Effector CD8-positive, alpha-beta T cell (primary cell): ENCODE results near the gene TPRN.
A peak's percentile ranks its signal among the peaks of the same experiment; 100 is the strongest.
"Not testable (repeated sequence)": the region's sequence is repeated elsewhere in the genome, so short reads cannot be mapped to it uniquely, and the experiment has no call there.

Source experiments
- DNase-seq: peaks from one replicate; lab custom pipeline; 2025; lab: John Stamatoyannopoulos, UW
- total RNA-seq, 4 experiments: gene quantifications; one replicate each; lab custom pipeline; 2026; lab: John Stamatoyannopoulos, UW

The TPRN gene, protein sequence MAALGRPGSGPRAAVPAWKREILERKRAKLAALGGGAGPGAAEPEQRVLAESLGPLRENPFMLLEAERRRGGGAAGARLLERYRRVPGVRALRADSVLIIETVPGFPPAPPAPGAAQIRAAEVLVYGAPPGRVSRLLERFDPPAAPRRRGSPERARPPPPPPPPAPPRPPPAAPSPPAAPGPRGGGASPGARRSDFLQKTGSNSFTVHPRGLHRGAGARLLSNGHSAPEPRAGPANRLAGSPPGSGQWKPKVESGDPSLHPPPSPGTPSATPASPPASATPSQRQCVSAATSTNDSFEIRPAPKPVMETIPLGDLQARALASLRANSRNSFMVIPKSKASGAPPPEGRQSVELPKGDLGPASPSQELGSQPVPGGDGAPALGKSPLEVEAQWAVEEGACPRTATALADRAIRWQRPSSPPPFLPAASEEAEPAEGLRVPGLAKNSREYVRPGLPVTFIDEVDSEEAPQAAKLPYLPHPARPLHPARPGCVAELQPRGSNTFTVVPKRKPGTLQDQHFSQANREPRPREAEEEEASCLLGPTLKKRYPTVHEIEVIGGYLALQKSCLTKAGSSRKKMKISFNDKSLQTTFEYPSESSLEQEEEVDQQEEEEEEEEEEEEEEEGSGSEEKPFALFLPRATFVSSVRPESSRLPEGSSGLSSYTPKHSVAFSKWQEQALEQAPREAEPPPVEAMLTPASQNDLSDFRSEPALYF
- total RNA-seq, result 16.4 to 27.5 (median 17.4) reads per million in 4 experiments

- DNase-seq, result peak; percentile 98
Measured at GRCh38 chr9:137200311-137201204, at the start of gene TPRN. Gene TPRN, minus strand, starts transcription at chr9:137200741. Its CDS starts 30 bp downstream, at chr9:137200711.

DNA sequence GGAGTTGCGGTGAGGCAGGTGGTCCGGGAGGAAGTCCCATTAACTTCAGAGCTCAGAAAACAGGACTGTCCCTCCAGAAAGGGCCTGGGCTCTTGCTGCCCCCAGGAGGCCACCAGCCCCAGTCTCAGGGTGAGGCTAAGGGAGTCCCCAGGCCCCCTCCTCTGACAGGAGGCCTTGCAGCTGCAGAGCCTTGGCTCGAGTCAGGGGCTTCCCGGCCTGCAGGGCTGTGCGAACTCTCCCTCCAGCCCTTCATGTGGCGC lies 47.3 kb upstream of the TPRN start:
- no peak for DNase-seq

DNA sequence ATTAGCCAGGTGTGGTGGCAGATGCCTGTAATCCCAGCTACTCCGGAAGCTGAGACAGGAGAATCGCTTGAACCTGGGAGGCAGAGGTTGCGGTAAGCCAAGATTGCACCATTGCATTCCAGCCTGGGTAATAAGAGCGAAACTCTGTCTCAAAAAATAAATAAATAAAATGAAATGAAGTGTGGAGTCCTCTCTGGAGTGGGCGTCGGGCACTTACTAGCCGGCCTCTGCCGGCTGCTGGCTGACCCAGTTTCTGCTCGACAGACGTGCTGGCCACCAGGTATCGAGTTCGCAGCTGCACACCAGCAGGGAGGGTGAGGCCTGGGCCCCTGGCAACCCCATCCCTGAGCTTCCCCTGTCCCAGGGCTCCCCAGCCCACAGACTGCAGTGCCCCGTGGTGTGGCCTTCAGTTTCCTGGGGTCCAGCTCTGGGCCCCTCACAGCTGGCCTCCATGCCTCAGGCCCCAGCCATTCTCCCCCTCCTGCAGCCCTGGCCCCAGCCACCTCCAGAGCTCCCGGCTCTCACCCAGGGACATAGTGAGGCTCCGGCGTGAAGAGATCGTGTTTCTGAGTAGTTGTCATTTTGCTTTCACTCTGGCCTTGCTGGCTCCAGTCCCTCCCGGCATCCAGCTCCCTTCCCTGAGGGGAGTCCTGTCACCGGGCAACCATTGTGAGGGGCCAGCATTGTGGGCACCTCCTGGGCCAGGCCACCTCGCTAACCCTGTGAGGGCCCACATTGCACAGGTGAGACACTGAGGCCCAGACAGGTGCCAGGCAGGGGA lies 46.8 kb upstream of the TPRN start:
- no peak for DNase-seq

- DNase-seq, result no peak
Measured at GRCh38 chr9:137245450-137246421, 45.2 kb upstream of the TPRN start.

DNA sequence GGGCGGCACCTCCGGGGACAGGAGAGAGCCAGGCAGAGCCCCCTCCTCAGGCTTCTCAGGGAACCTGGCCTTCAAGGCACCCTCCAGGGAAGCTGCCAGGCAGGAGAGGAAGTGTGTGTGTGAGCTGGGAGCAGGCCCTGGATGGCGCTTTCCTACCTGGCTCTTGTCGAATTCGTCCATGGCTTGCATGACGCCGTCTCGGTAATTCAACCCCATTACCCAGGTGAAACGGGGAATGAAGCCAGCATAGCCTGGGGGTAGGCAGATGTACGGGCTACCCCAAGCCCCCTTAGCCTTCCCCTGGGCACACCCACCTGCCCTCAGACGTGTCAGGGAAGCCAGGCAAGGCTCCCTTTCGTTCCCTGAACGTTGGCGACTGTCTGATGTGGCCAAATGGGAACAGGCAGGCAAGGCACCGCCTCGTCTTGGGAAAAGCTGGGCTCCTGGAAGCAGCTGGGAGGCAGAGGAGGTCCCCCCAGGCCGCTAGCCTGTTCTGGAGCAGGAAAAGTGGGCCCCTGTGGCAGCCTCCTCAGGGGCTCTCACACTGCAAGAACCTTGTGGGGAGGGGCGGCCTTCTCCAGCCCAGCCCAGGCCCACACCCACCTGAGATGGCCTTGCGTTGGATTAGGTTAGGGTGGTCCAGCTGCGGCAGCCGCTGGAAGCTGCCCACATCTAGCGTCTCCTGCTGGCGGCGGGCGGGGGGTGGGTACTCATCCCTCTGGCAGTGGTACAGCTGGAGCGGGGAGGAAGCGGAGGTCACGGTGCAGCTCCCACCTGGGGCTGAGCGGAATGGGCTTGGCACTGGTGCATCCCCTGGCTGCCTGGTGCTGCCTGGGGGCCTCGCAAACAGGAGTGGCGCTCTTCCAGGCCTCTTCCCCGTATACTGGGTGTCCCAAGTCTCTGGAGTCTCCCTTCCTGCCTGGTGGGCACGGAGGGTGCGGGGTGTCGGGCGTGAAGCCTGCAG lies 44.2 kb upstream of the TPRN start:
- DNase-seq, result no peak

- no peak for DNase-seq
Measured at GRCh38 chr9:137243626-137244485, 43.3 kb upstream of the TPRN start.

DNA sequence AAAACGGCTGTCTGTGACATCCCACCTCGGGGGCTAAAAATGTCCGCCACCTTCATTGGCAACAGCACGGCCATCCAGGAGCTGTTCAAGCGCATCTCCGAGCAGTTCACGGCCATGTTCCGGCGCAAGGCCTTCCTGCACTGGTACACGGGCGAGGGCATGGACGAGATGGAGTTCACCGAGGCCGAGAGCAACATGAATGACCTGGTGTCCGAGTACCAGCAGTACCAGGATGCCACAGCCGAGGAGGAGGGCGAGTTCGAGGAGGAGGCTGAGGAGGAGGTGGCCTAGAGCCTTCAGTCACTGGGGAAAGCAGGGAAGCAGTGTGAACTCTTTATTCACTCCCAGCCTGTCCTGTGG lies 42.7 kb upstream of the TPRN start:
- not testable (repeated sequence) for DNase-seq

- DNase-seq, result peak; percentile 19
Measured at GRCh38 chr9:137242269-137243203, 42.0 kb upstream of the TPRN start.

DNA sequence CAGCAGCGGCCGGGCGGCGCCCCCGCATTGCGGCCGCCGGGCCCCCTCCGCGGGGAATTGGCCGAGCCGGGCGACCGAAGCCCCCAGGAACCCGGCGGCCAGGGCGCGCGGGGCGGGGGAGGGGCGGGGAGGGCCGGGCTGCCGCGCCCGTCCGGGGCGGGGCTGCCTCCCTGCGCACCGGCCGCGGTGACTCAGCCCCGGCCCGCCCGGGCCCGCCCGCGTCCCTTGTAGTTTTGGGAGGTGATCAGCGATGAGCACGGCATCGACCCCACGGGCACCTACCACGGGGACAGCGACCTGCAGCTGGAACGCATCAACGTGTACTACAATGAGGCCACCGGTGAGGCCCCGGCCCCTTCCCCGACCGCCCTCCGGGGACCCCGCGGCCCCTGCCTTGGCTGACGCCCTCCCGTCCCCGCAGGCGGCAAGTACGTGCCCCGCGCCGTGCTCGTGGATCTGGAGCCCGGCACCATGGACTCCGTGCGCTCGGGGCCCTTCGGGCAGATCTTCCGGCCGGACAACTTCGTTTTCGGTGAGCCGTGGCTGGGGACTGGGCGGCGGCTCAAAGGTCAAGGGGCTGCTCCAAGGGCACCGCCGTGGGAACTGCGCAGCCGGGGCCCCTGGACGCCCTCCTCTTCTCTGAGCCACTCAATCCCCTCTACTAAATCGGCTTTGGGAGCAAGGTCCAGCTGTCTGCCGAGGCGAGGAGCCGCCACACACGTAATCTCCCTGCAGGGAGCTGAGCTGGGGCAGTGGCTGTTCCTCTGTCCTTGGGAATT lies 41.1 kb upstream of the TPRN start:
- peak; percentile 54 for DNase-seq

DNA sequence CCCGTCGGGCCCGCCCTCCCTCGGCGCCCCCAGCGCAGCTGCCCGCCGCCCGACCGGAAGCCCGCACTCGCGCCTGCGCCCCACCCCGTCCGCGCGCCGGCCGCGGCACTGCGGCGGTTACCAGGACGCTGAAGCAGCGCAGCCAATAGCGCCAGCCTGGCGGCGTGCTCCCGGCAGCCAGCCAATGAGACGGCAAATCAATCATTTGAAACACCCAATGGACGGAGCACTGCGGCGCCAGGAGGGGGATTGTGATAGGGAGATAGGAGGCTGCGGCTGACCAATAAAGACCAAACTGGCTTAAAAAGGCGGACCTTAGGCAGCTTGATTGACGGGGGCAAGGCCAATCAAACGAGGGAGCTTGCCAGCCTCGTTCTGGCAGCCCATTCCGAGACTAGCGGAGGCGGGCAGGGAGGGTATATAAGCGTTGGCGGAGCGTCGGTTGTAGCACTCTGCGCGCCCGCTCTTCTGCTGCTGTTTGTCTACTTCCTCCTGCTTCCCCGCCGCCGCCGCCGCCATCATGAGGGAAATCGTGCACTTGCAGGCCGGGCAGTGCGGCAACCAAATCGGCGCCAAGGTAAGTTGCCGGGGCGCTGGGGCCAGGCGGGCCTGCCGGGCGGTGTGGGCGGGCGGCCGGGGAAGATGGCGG lies 40.4 kb upstream of the TPRN start, which contains the start of gene TUBB4B:
Gene TUBB4B (plus strand): TSS at position 447 of the 649 bp plus-strand sequence. CDS start 74 bp downstream, at position 521.
- peak; percentile 96 for DNase-seq

GRCh38 chr9:137240318-137240840 lies 39.8 kb upstream of the TPRN start:
- DNase-seq, result peak; percentile 70

DNA sequence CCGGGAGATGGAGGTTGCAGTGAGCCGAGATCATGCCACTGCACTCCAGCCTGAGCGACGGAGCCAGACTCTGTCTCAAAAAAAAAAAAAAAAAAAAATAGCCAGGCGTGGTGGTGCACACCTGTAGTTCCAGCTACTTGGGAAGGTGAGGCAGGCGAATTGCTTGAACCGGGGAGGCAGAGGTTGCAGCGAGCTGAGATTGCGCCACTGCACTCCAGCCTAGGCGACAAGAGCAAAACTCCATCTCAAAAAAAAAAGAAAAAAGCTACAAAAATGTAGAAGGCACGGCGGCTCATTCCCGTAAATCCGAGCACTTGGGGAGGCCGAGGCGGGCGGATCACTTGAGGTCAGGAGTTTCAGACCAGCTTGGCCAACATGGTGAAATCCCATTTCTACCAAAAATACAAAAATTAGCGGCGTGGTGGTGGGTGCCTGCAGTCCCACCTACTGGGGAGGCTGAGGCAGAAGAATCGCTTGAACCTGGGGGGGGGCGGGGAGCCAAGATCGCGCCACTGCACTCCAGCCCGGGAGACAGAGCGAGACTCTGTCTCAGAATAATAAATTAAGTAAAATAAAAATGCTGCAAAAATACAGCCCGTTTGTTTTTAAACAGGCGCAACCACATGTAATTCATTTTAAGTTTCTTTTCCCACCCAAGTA lies 39.1 kb upstream of the TPRN start:
- not testable (repeated sequence) for DNase-seq

DNA sequence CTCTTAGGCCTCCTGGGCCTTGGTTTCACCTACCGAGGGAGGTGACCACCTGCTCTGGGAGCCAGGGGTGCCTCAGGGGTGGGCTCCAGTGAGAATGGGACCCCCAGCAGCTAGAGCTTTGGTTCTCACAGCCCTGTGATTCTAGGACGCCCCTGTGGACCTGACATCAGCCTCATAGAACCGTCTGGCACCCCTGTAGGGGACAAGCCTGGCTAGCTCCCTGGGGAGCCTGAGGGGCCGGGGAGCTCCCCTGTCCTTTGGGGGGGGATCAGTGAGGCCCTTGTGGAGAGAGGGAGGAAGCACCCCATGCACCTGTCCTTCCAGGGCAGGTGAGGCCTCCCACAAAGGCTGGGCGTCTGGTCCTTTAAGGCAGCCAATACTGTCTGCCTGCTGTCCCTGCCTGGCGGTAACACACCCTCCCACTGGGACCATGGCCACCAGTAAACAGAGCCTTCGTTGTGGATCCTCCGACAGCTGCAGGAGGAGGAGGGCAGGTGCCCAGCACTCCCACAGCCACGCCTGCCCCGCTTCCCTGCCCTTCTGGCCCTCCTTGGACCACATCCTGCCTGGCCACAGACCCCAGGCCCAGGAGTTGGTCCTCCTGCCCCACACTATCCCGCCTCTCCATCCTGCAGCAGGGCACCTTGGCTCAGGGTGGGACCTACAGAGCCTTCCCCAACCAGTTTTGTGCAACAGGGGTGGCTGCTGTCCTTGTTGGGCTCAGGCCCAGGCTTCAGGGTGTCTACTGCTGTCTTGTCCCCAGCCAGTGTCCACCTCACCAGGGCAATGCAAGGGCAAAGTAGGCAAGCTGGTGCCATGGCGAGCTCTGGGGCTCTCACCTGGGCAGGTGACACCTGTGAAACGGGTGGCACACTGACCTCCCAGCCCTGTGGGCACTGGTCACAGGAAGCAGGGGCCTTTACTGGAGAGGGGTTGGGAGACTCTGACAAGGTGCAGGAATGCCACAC lies 37.5 kb upstream of the TPRN start:
- no peak for DNase-seq
